HL-60 (cell line): ENCODE results near the gene CHCHD3.

ENCODE experiments used
- CTCF ChIP-seq: IDR thresholded peaks from one replicate; pipeline ENCODE4 v1.5.1; 2011; ENCODE audit warnings: low read length, control low read depth, inconsistent platforms; ENCODE audit not compliant: insufficient read depth
- POLR2AphosphoS5 ChIP-seq: IDR thresholded peaks from 2 replicates; pipeline ENCODE4 v1.6.1; 2012; ENCODE audit warnings: low read depth
- SPI1 ChIP-seq: IDR thresholded peaks from 2 replicates; pipeline ENCODE4 v1.6.1; 2012; ENCODE audit warnings: low read depth, mild to moderate bottlenecking, borderline replicate concordance

DNA sequence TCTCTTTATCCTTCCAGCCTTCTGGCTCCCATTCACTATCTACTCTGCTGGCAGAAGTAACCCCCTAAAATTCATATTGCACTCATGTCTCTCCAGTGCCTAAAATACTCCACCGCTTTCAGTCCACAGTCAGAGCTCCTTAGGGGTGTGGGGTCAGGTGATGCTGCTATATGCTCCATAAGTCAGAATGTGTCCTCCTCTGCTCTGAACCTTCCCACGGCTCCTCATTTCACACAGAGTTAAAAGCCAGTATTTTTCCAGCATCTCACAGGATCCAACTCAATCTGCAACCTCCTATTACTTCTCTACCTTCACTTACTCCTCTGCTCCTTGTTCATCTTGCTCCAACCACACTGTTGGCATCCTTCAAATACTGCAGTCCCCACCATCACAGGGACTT is 31.1 kb upstream of the CHCHD3 start:
- TF ChIP-seq CTCF: no peak
- TF ChIP-seq POLR2AphosphoS5: no peak
- no peak for TF ChIP-seq SPI1
